Astrocyte (in vitro differentiated cells and primary cell): Measurements from ENCODE around the gene SAMMSON. TPM values are rescaled to one million over a fixed set of nuclear protein-coding genes. Genes with fewer than 3 reads are reported as not detected.
A peak's percentile ranks its signal among the peaks of the same experiment; 100 is the strongest.

Experiments
- DNase-seq: peaks from one replicate; pipeline ENCODE4 v3.0.0-alpha.2; 2010; ENCODE audit warnings: low read depth
- FAIRE-seq: peaks from 2 replicates; lab custom pipeline; 2011; peaks lifted over from hg19 to GRCh38; lab: Jason Lieb, UNC
- H2AFZ ChIP-seq: 2 replicates; pipeline ENCODE4 v1.6.0; 2012; ENCODE audit warnings: low read depth, low read length, inconsistent platforms
- H3K27ac ChIP-seq: 2 replicates; pipeline ENCODE4 v1.5.1; 2011; ENCODE audit warnings: low read depth, low read length, inconsistent platforms
- H3K27me3 ChIP-seq: 2 replicates; pipeline ENCODE4 v1.6.0; 2011; ENCODE audit warnings: low read length, inconsistent platforms; ENCODE audit not compliant: insufficient read depth
- H3K36me3 ChIP-seq: 2 replicates; pipeline ENCODE4 v1.5.1; 2011; ENCODE audit warnings: low read length, inconsistent platforms; ENCODE audit not compliant: insufficient read depth
- H3K4me1 ChIP-seq: 2 replicates; pipeline ENCODE4 v1.5.1; 2011; ENCODE audit warnings: low read length, inconsistent platforms; ENCODE audit not compliant: insufficient read depth
- H3K4me2 ChIP-seq: 2 replicates; pipeline ENCODE4 v1.6.0; 2012; ENCODE audit warnings: low read length, inconsistent platforms
- H3K4me3 ChIP-seq: 2 replicates; pipeline ENCODE4 v1.5.1; 2011; ENCODE audit warnings: low read depth, mild to moderate bottlenecking, low read length, inconsistent platforms; ENCODE audit not compliant: insufficient read depth
- H3K79me2 ChIP-seq: 2 replicates; pipeline ENCODE4 v1.6.0; 2012; ENCODE audit warnings: mild to moderate bottlenecking, low read length, inconsistent platforms; ENCODE audit not compliant: insufficient read depth
- H3K9ac ChIP-seq: 2 replicates; pipeline ENCODE4 v1.6.0; 2012; ENCODE audit warnings: mild to moderate bottlenecking, low read length, inconsistent platforms
- H3K9me3 ChIP-seq: 2 replicates; pipeline ENCODE4 v1.5.1; 2012; ENCODE audit warnings: low read depth, mild to moderate bottlenecking, low read length, inconsistent platforms; ENCODE audit not compliant: insufficient read depth
- H4K20me1 ChIP-seq: 2 replicates; pipeline ENCODE4 v1.6.0; 2012; ENCODE audit warnings: low read length, inconsistent platforms; ENCODE audit not compliant: insufficient read depth
- H3K27ac Mint-ChIP-seq: one replicate; pipeline ENCODE4 v1.8.0; 2021; ENCODE audit warnings: mild to moderate bottlenecking, mixed read lengths; ENCODE audit not compliant: unreplicated experiment
- H3K27me3 Mint-ChIP-seq: one replicate; pipeline ENCODE4 v1.8.0; 2021; ENCODE audit warnings: low read depth, mixed read lengths; ENCODE audit not compliant: unreplicated experiment
- H3K36me3 Mint-ChIP-seq: one replicate; pipeline ENCODE4 v1.8.0; 2021; ENCODE audit warnings: low read depth, mixed read lengths; ENCODE audit not compliant: unreplicated experiment
- H3K4me1 Mint-ChIP-seq: one replicate; pipeline ENCODE4 v1.8.0; 2021; ENCODE audit warnings: low read depth, mixed read lengths; ENCODE audit not compliant: unreplicated experiment
- H3K4me3 Mint-ChIP-seq: one replicate; pipeline ENCODE4 v1.8.0; 2021; ENCODE audit warnings: mild to moderate bottlenecking, moderate library complexity, mixed read lengths; ENCODE audit not compliant: unreplicated experiment
- H3K9me3 Mint-ChIP-seq: one replicate; pipeline ENCODE4 v1.8.0; 2021; ENCODE audit warnings: mild to moderate bottlenecking, mixed read lengths; ENCODE audit not compliant: unreplicated experiment
- EZH2 ChIP-seq: IDR thresholded peaks from 2 replicates; pipeline ENCODE4 v1.6.1; 2012; ENCODE audit warnings: mild to moderate bottlenecking, low read length, inconsistent platforms; ENCODE audit not compliant: insufficient read depth
- total RNA-seq: library from RNA; stranded (reverse); gene quantifications from 2 replicates; pipeline ENCODE4 v1.2.1, GENCODE V29; 2021
- TF ChIP-seq, protein P1 (sequence below): IDR thresholded peaks from 2 replicates; pipeline ENCODE4 v1.5.1; 2011; ENCODE audit warnings: low read depth, mild to moderate bottlenecking, inconsistent platforms, low read length, moderate library complexity; ENCODE audit not compliant: insufficient read depth

SAMMSON gene
- total RNA-seq, 1 donor from 2014 or later = not detected

DNA sequence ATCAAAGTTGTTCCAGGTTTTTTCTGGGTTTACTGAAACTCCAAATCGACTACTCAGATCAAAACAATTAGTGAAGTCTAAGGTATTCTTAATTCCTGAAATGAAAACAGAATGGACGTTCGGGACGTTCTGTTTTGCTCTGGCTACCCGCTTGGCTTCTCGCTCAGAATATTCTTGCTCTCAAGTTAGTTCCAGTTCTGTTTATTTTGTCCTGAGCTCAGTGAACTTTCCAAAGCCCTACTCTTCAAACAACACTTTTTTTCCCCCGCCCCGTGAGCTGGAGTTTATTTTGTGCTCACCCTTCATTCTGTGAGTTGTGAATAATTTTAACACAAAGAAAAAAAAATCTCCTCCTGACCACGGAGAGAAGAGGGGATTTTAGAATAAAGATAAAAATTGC lies 72.6 kb downstream of the SAMMSON start:
- H3K79me2 ChIP-seq = no peaks in the 10 kb centered on the region
- DNase-seq = no peak
- Mint-ChIP-seq H3K27me3 (no peaks in the 10 kb centered on the region), H3K4me1 (peaks cover 27% of the 10 kb centered on the region), H3K36me3 (no peaks in the 10 kb centered on the region), H3K9me3 (no peaks in the 10 kb centered on the region), H3K27ac (peak overlapping the region; percentile 73), H3K4me3 (peak overlapping the region; percentile 81)
- peak overlapping the region; percentile 38 for H3K9ac ChIP-seq
- peaks cover 7% of the 10 kb centered on the region for H3K4me1 ChIP-seq
- H3K27me3 ChIP-seq = peaks cover 19% of the 10 kb centered on the region
- H2AFZ ChIP-seq = no peak overlapping the region
- no peaks in the 10 kb centered on the region for H3K9me3 ChIP-seq
- H3K4me3 ChIP-seq = peak overlapping the region; percentile 45
- H3K4me2 ChIP-seq = peak overlapping the region; percentile 66
- TF ChIP-seq, protein P1, sequence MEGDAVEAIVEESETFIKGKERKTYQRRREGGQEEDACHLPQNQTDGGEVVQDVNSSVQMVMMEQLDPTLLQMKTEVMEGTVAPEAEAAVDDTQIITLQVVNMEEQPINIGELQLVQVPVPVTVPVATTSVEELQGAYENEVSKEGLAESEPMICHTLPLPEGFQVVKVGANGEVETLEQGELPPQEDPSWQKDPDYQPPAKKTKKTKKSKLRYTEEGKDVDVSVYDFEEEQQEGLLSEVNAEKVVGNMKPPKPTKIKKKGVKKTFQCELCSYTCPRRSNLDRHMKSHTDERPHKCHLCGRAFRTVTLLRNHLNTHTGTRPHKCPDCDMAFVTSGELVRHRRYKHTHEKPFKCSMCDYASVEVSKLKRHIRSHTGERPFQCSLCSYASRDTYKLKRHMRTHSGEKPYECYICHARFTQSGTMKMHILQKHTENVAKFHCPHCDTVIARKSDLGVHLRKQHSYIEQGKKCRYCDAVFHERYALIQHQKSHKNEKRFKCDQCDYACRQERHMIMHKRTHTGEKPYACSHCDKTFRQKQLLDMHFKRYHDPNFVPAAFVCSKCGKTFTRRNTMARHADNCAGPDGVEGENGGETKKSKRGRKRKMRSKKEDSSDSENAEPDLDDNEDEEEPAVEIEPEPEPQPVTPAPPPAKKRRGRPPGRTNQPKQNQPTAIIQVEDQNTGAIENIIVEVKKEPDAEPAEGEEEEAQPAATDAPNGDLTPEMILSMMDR = no peak
- no peak for TF ChIP-seq EZH2
- FAIRE-seq = no peak
- no peaks in the 10 kb centered on the region for H3K36me3 ChIP-seq
- no peak overlapping the region for H3K27ac ChIP-seq
- H4K20me1 ChIP-seq = no peaks in the 10 kb centered on the region

DNA sequence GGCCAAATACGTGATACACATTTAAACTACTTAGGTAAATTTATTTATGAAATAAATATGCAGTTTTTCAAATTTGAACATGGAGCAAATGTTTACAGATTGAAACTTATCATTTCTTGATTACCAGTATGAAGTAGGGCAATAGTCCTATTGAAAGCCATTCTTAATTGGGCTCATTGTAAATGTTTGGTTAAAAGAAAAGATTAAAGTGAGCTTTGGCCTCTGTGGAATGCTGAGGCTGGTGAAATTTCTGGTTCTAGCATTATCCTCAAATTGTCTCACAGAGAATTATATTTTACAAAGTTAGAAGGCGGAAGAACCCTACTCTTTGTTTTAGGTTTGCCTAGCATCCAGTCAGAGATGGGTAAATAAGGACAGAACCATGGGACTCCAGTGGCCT lies 73.2 kb downstream of the SAMMSON start:
- no peak overlapping the region for H2AFZ ChIP-seq
- peaks cover 7% of the 10 kb centered on the region for H3K4me1 ChIP-seq
- H3K9me3 ChIP-seq = no peaks in the 10 kb centered on the region
- no peak overlapping the region for H3K27ac Mint-ChIP-seq
- no peak overlapping the region for H3K9ac ChIP-seq
- no peaks in the 10 kb centered on the region for H3K9me3 Mint-ChIP-seq
- H3K4me3 Mint-ChIP-seq = no peak overlapping the region
- peaks cover 19% of the 10 kb centered on the region for H3K27me3 ChIP-seq
- no peak overlapping the region for H3K4me3 ChIP-seq
- no peak for TF ChIP-seq EZH2
- TF ChIP-seq, protein P1 = no peak
- DNase-seq = no peak
- no peaks in the 10 kb centered on the region for H4K20me1 ChIP-seq
- H3K36me3 ChIP-seq = no peaks in the 10 kb centered on the region
- H3K4me1 Mint-ChIP-seq = peaks cover 22% of the 10 kb centered on the region
- H3K36me3 Mint-ChIP-seq = no peaks in the 10 kb centered on the region
- no peaks in the 10 kb centered on the region for H3K27me3 Mint-ChIP-seq
- H3K27ac ChIP-seq = no peak overlapping the region
- H3K79me2 ChIP-seq = no peaks in the 10 kb centered on the region
- no peak overlapping the region for H3K4me2 ChIP-seq
- FAIRE-seq = no peak

DNA sequence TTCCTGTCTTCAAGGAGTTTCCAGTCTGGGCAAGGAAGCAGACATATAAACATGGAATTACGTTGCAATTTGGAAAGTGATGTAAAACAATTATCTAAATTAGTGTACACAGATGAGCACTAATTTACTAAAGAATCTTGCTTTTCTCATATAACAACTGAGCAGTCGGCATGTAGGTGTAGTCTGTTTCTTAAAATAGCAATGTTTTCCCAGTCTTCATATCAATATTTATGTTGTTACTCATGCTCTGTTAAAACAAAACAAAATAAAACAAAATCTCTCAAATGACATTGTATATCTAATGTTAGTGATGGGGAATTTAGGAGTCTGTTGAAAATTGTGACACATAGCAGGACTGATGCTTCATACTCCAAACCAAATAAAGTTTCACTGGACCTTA lies 75.6 kb downstream of the SAMMSON start:
- Histone ChIP-seq H3K9ac (no peak overlapping the region), H3K36me3 (no peaks in the 10 kb centered on the region), H3K4me1 (no peaks in the 10 kb centered on the region), H3K4me3 (no peak overlapping the region), H2AFZ (no peak overlapping the region), H3K79me2 (no peaks in the 10 kb centered on the region), H3K4me2 (peak overlapping the region; percentile 32), H3K9me3 (no peaks in the 10 kb centered on the region), H4K20me1 (no peaks in the 10 kb centered on the region), H3K27ac (no peak overlapping the region), H3K27me3 (peaks cover 15% of the 10 kb centered on the region)
- Mint-ChIP-seq H3K4me1 (peaks cover 13% of the 10 kb centered on the region), H3K36me3 (no peaks in the 10 kb centered on the region), H3K9me3 (no peaks in the 10 kb centered on the region), H3K27me3 (no peaks in the 10 kb centered on the region), H3K4me3 (no peak overlapping the region), H3K27ac (no peak overlapping the region)
- TF ChIP-seq, protein P1 = no peak
- TF ChIP-seq EZH2 = no peak
- FAIRE-seq (no peak), DNase-seq (no peak)
